Measurements from ENCODE around the gene USP48.

USP48 gene

GRCh38 chr1:21647431-21648351, 135.3 kb downstream of the USP48 start:
- Histone ChIP-seq H3K27me3 (peaks cover 34 to 47% (median 43%) of the 10 kb centered on the region in 11 experiments), H3K9ac (no peak overlapping the region), H3K4me3 (no peak overlapping the region), H4K20me1 (peaks cover 0 to 71% (median 22%) of the 10 kb centered on the region in 11 experiments; a peak in 18 of 22 replicates), H3K9me3 (replicated peaks in 1 of 11) (no peaks in the 10 kb centered on the region), H3K27ac (no peak overlapping the region), H3K4me1 (peaks cover 10 to 22% (median 13%) of the 10 kb centered on the region in 10 experiments), H3K36me3 (no peaks in the 10 kb centered on the region), H3K4me2 (peak overlapping the region in 3 of 11 experiments; percentile 10 to 51 (median 33); a peak in 3 of 22 replicates)
- no peak for TF ChIP-seq Cebpa-rat (IDR thresholded peaks at IDR 0.05)

DNA sequence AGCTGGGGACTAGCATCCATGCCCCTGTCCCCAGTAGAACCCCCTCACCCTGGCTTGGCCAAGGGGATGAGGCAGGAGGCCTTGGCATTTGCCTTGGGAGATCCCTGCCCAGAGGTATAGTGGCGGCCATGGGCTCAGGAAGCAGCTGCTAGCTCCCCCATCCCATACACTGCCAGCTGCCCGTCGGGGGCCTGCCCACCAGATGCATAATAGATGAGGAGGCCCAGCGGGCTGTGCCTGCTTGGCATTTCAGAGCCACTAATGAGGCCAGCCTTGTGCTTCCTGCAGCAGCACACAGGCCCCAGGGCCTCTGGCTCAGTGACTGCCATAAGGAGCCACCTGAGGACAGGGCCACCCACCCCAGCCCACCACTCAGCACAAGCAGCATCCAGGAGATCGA, 137.4 kb downstream of the USP48 start:
- Histone ChIP-seq H3K4me3 (no peak overlapping the region), H3K27me3 (peaks cover 13 to 25% (median 22%) of the 10 kb centered on the region in 11 experiments), H3K4me2 (no peak overlapping the region), H3K36me3 (no peaks in the 10 kb centered on the region), H3K4me1 (peaks cover 0 to 9% (median under 1%) of the 10 kb centered on the region in 10 experiments; a peak in 3 of 20 replicates), H3K9me3 (replicated peaks in 1 of 11) (no peaks in the 10 kb centered on the region), H3K27ac (no peak overlapping the region), H3K9ac (no peak overlapping the region), H4K20me1 (peaks cover 0 to 72% (median 9%) of the 10 kb centered on the region in 11 experiments; a peak in 14 of 22 replicates)
- no peak for TF ChIP-seq Cebpa-rat (IDR thresholded peaks at IDR 0.05)

DNA sequence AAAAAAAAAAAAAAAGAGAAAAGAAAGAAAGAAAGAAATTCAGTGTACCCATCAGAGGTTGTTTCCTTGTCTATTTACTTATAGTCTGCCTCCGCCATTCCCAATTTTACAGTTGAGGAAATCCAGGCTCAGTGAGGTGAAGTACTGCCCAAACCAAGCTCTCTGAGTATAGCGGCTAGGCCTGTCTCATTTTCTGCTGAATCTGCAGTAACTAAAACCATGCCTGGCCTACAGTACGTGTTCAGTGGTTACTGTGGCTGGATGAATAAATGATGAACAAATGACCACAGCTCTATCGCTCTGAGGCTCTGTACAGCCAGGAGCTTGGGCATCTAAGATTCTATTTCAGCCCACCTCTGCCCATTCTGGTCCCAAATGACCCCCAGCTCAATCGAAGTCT, 138.0 kb downstream of the USP48 start:
- H3K9me3 ChIP-seq (replicated peaks in 1 of 11): no peaks in the 10 kb centered on the region
- peaks cover 0 to 9% (median 0%) of the 10 kb centered on the region in 10 experiments; a peak in 3 of 20 replicates for H3K4me1 ChIP-seq
- peaks cover 0 to 72% (median 9%) of the 10 kb centered on the region in 11 experiments; a peak in 13 of 22 replicates for H4K20me1 ChIP-seq
- H3K27ac ChIP-seq: no peak overlapping the region
- H3K4me3 ChIP-seq: no peak overlapping the region
- no peaks in the 10 kb centered on the region for H3K36me3 ChIP-seq
- no peak for TF ChIP-seq Cebpa-rat (IDR thresholded peaks at IDR 0.05)
- no peak overlapping the region for H3K4me2 ChIP-seq
- peaks cover 6 to 19% (median 15%) of the 10 kb centered on the region in 11 experiments; a peak in 20 of 22 replicates for H3K27me3 ChIP-seq
- H3K9ac ChIP-seq: no peak overlapping the region

DNA sequence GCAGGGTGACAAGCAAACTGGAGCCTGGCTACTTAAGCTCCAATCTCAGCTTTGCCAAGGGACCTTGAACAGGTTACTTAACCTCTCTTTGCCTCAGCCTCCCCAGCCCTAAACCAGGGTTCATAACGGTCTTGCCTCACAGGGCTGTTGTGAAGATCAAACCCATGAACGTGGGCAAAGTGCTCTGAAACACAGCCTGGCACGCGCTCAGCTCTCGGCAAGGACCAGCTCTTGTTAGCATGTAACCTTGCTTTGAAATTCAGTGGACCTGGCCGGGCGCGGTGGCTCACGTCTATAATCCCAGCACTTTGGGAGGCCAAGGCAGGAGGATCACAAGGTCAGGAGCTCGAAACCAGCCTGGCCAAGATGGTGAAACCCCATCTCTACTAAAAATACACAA, 138.6 kb downstream of the USP48 start:
- H3K27me3 ChIP-seq: peaks cover 1 to 13% (median 10%) of the 10 kb centered on the region in 11 experiments; a peak in 18 of 22 replicates
- peaks cover 0 to 9% (median 0%) of the 10 kb centered on the region in 10 experiments; a peak in 3 of 20 replicates for H3K4me1 ChIP-seq
- no peak overlapping the region for H3K4me2 ChIP-seq
- H3K4me3 ChIP-seq: no peak overlapping the region
- H3K9me3 ChIP-seq (replicated peaks in 1 of 11): no peaks in the 10 kb centered on the region
- peaks cover 0 to 68% (median 9%) of the 10 kb centered on the region in 11 experiments; a peak in 13 of 22 replicates for H4K20me1 ChIP-seq
- TF ChIP-seq Cebpa-rat (IDR thresholded peaks at IDR 0.05): no peak
- no peak overlapping the region for H3K27ac ChIP-seq
- no peak overlapping the region for H3K9ac ChIP-seq
- no peaks in the 10 kb centered on the region for H3K36me3 ChIP-seq

GRCh38 chr1:21643624-21644023, 139.3 kb downstream of the USP48 start:
- Histone ChIP-seq H3K36me3 (no peaks in the 10 kb centered on the region), H4K20me1 (peaks cover 0 to 61% (median 6%) of the 10 kb centered on the region in 11 experiments; a peak in 12 of 22 replicates), H3K9ac (no peak overlapping the region), H3K27me3 (peaks cover 0 to 6% (median 3%) of the 10 kb centered on the region in 11 experiments; a peak in 13 of 22 replicates), H3K4me3 (no peak overlapping the region), H3K27ac (no peak overlapping the region), H3K4me1 (peaks cover 0 to 6% (median 0%) of the 10 kb centered on the region in 10 experiments; a peak in 3 of 20 replicates), H3K4me2 (no peak overlapping the region), H3K9me3 (replicated peaks in 1 of 11) (no peaks in the 10 kb centered on the region)
- no peak for TF ChIP-seq Cebpa-rat (IDR thresholded peaks at IDR 0.05)

DNA sequence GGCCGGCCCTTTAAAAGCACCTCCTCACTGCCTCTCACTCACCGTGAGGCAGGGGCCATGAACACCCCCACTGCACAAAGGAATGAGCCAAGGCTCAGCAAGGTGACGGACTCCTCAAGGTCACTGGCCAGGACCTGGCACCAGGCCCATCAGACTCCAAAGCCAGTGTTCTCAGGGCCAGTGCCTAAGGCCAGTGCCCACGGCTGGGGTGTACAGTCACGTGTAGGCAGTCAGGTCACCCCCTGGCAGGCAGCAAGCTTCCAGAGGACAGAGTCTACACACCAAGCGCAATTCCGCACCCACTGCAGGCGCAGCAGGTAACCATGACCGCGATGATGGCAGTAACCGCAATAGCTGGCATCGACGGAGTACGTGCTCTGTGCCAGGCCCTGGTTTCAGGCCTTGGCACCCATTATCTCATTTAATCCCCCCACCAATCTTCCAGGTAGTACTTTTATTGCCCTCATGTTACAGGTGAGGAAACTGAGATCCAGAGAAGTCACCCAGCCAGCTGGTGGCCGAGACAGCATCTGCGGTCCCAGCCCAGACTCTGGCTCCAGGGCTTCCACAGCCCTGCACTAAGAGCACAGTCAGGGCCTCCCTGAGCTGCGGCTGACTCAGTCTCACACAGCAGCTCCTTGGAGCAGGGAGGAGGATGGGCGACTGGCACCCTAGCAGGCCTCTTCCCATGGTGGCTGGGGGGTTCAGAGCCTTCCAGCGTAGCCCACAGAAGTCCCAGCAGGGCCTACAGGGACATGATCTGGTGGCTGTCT, 140.8 kb downstream of the USP48 start:
- no peak overlapping the region for H3K9ac ChIP-seq
- no peak for TF ChIP-seq Cebpa-rat (IDR thresholded peaks at IDR 0.05)
- H3K4me2 ChIP-seq: no peak overlapping the region

DNA sequence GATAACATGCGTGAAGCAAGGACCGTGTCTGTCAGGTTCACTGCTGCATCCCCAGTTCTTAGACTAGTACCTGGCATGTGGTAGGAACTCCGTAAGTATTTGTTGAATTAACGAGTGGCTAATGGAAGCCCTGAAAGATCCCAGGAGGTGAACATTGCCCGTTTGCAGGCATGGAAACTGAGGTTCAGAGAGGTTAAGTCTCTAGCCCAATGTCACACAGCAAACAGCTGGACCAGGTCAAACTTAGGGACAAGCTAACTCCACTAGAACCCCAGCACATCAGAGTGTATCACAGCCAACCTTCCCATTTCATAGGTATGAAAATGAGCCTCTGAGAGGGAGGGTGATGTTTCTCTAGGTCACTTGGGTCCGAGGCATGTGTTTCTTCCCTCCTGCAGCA, 141.4 kb downstream of the USP48 start:
- no peak overlapping the region for H3K4me3 ChIP-seq
- peaks cover 0 to 4% (median 0%) of the 10 kb centered on the region in 10 experiments; a peak in 2 of 20 replicates for H3K4me1 ChIP-seq
- no peak overlapping the region for H3K4me2 ChIP-seq
- H3K27me3 ChIP-seq: no peaks in the 10 kb centered on the region
- H3K27ac ChIP-seq: no peak overlapping the region
- no peaks in the 10 kb centered on the region for H3K36me3 ChIP-seq
- H4K20me1 ChIP-seq: peaks cover 0 to 40% (median 6%) of the 10 kb centered on the region in 11 experiments; a peak in 9 of 22 replicates
- no peak for TF ChIP-seq Cebpa-rat (IDR thresholded peaks at IDR 0.05)
- H3K9ac ChIP-seq: no peak overlapping the region
- H3K9me3 ChIP-seq (replicated peaks in 1 of 11): no peaks in the 10 kb centered on the region

More for the DNA sequence above, 140.8 kb downstream of the USP48 start:
- Histone ChIP-seq H4K20me1 (peaks cover 0 to 46% (median 6%) of the 10 kb centered on the region in 11 experiments; a peak in 10 of 22 replicates), H3K27ac (no peak overlapping the region), H3K4me3 (no peak overlapping the region), H3K9me3 (replicated peaks in 1 of 11) (no peaks in the 10 kb centered on the region), H3K36me3 (no peaks in the 10 kb centered on the region), H3K4me1 (peaks cover 0 to 4% (median 0%) of the 10 kb centered on the region in 10 experiments; a peak in 2 of 20 replicates), H3K27me3 (no peaks in the 10 kb centered on the region)

- no peak overlapping the region for H3K4me2 ChIP-seq
- TF ChIP-seq Cebpa-rat (IDR thresholded peaks at IDR 0.05): no peak
- peaks cover 0 to 4% (median 0%) of the 10 kb centered on the region in 10 experiments; a peak in 2 of 20 replicates for H3K4me1 ChIP-seq
- H4K20me1 ChIP-seq: peaks cover 0 to 36% (median 3%) of the 10 kb centered on the region in 11 experiments; a peak in 7 of 22 replicates
- no peak overlapping the region for H3K27ac ChIP-seq
- H3K9ac ChIP-seq: no peak overlapping the region
- H3K4me3 ChIP-seq: no peak overlapping the region
- no peaks in the 10 kb centered on the region for H3K9me3 ChIP-seq (replicated peaks in 1 of 11)
- H3K36me3 ChIP-seq: no peaks in the 10 kb centered on the region
- H3K27me3 ChIP-seq: no peaks in the 10 kb centered on the region
Measured at GRCh38 chr1:21641076-21641475, 141.9 kb downstream of the USP48 start.

Data from BLaER1 treated with 17β-estradiol and CSF1 and Interleukin-3, amounts not matched to agents 10 nM and 100 nM (cell line).